ENCODE results near the gene CD40.

CD40 gene

GRCh38 chr20:46108435-46108841 is 9.7 kb upstream of the CD40 start:
- H3K36me3 Mint-ChIP-seq: no peaks in the 10 kb centered on the region
- H3K27me3 Mint-ChIP-seq: no peaks in the 10 kb centered on the region
- ATAC-seq (replicated peaks) (peak; percentile 92), DNase-seq (peak; percentile 70)
- peaks cover 41 to 59% of the 10 kb centered on the region in 2 donors for H3K4me1 Mint-ChIP-seq
- H3K4me3 Mint-ChIP-seq: peak overlapping the region; percentile 5 to 68
- H3K27ac Mint-ChIP-seq: peak overlapping the region; percentile 60
- no peaks in the 10 kb centered on the region for H3K9me3 Mint-ChIP-seq

GRCh38 chr20:46108976-46109375 is 9.1 kb upstream of the CD40 start:
- H3K4me3 Mint-ChIP-seq: peak overlapping the region; percentile 5 to 68
- DNase-seq (no peak), ATAC-seq (replicated peaks) (no peak)
- H3K27me3 Mint-ChIP-seq: no peaks in the 10 kb centered on the region
- H3K27ac Mint-ChIP-seq: peak overlapping the region; percentile 60
- H3K4me1 Mint-ChIP-seq: peaks cover 45 to 63% of the 10 kb centered on the region in 2 donors
- H3K9me3 Mint-ChIP-seq: no peaks in the 10 kb centered on the region
- no peaks in the 10 kb centered on the region for H3K36me3 Mint-ChIP-seq

- Mint-ChIP-seq H3K27me3 (no peaks in the 10 kb centered on the region), H3K4me1 (peaks cover 54 to 76% of the 10 kb centered on the region in 2 donors), H3K27ac (peak overlapping the region; percentile 73), H3K4me3 (peak overlapping the region; percentile 17 to 26), H3K9me3 (no peaks in the 10 kb centered on the region), H3K36me3 (no peaks in the 10 kb centered on the region)
- DNase-seq (peak; percentile 71), ATAC-seq (replicated peaks) (peak; percentile 76 to 79)
Observed at GRCh38 chr20:46111028-46111835, 6.9 kb upstream of the CD40 start.

GRCh38 chr20:46111836-46112212 is 6.3 kb upstream of the CD40 start:
- Mint-ChIP-seq H3K9me3 (no peaks in the 10 kb centered on the region), H3K27me3 (no peaks in the 10 kb centered on the region), H3K27ac (peak overlapping the region; percentile 73), H3K4me3 (peak overlapping the region in 1 of 2 donors; percentile 26), H3K36me3 (no peaks in the 10 kb centered on the region), H3K4me1 (peaks cover 54 to 74% of the 10 kb centered on the region in 2 donors)
- no peak for DNase-seq
- ATAC-seq (replicated peaks): no peak

- DNase-seq: no peak
- Mint-ChIP-seq H3K4me3 (no peak overlapping the region), H3K27ac (no peak overlapping the region), H3K4me1 (peaks cover 49 to 71% of the 10 kb centered on the region in 2 donors), H3K36me3 (no peaks in the 10 kb centered on the region), H3K27me3 (no peaks in the 10 kb centered on the region), H3K9me3 (no peaks in the 10 kb centered on the region)
- ATAC-seq (replicated peaks): no peak
Observed at GRCh38 chr20:46112430-46113112, 5.5 kb upstream of the CD40 start.

- H3K36me3 Mint-ChIP-seq: peaks cover under 1 to 1% of the 10 kb centered on the region in 2 donors
- no peak overlapping the region for H3K27ac Mint-ChIP-seq
- no peak overlapping the region for H3K4me3 Mint-ChIP-seq
- H3K27me3 Mint-ChIP-seq: no peaks in the 10 kb centered on the region
- H3K4me1 Mint-ChIP-seq: peaks cover 50 to 71% of the 10 kb centered on the region in 2 donors
- no peaks in the 10 kb centered on the region for H3K9me3 Mint-ChIP-seq
- DNase-seq (no peak), ATAC-seq (replicated peaks) (no peak)
Observed at GRCh38 chr20:46113113-46113470, 5.0 kb upstream of the CD40 start.

- no peaks in the 10 kb centered on the region for H3K9me3 Mint-ChIP-seq
- DNase-seq (no peak), ATAC-seq (replicated peaks) (no peak)
- H3K27ac Mint-ChIP-seq: no peak overlapping the region
- peaks cover 43 to 62% of the 10 kb centered on the region in 2 donors for H3K4me1 Mint-ChIP-seq
- H3K27me3 Mint-ChIP-seq: no peaks in the 10 kb centered on the region
- H3K36me3 Mint-ChIP-seq: peaks cover 10 to 14% of the 10 kb centered on the region in 2 donors
- no peak overlapping the region for H3K4me3 Mint-ChIP-seq
Observed at GRCh38 chr20:46114449-46114848, 3.7 kb upstream of the CD40 start.

- DNase-seq: peak; percentile 56
- H3K4me1 Mint-ChIP-seq: peaks cover 40 to 61% of the 10 kb centered on the region in 2 donors
- H3K27me3 Mint-ChIP-seq: no peaks in the 10 kb centered on the region
- peak overlapping the region; percentile 94 to 100 for H3K4me3 Mint-ChIP-seq
- H3K36me3 Mint-ChIP-seq: peaks cover 43 to 52% of the 10 kb centered on the region in 2 donors
- peak overlapping the region; percentile 100 for H3K27ac Mint-ChIP-seq
- H3K9me3 Mint-ChIP-seq: no peaks in the 10 kb centered on the region
- ATAC-seq (replicated peaks): peak; percentile 63 to 70
Observed at GRCh38 chr20:46118481-46119020, 437 bp downstream of the CD40 start.

GRCh38 chr20:46119028-46119546 is 973 bp downstream of the CD40 start:
- H3K27ac Mint-ChIP-seq: peak overlapping the region; percentile 100
- peaks cover 40 to 63% of the 10 kb centered on the region in 2 donors for H3K4me1 Mint-ChIP-seq
- no peaks in the 10 kb centered on the region for H3K9me3 Mint-ChIP-seq
- H3K27me3 Mint-ChIP-seq: no peaks in the 10 kb centered on the region
- DNase-seq (peak; percentile 74), ATAC-seq (replicated peaks) (peak; percentile 79)
- H3K4me3 Mint-ChIP-seq: peak overlapping the region; percentile 94 to 100
- H3K36me3 Mint-ChIP-seq: peaks cover 49 to 57% of the 10 kb centered on the region in 2 donors

- ATAC-seq (replicated peaks): no peak
- H3K36me3 Mint-ChIP-seq: peaks cover 53 to 62% of the 10 kb centered on the region in 2 donors
- no peaks in the 10 kb centered on the region for H3K27me3 Mint-ChIP-seq
- no peak for DNase-seq
- no peaks in the 10 kb centered on the region for H3K9me3 Mint-ChIP-seq
- H3K27ac Mint-ChIP-seq: peak overlapping the region; percentile 100
- peaks cover 42 to 68% of the 10 kb centered on the region in 2 donors for H3K4me1 Mint-ChIP-seq
- H3K4me3 Mint-ChIP-seq: peak overlapping the region; percentile 94 to 100
Observed at GRCh38 chr20:46119547-46119946, 1.4 kb downstream of the CD40 start.

GRCh38 chr20:46120136-46120535 is 2.0 kb downstream of the CD40 start:
- ATAC-seq (replicated peaks) (no peak), DNase-seq (no peak)
- Mint-ChIP-seq H3K4me1 (peaks cover 42 to 66% of the 10 kb centered on the region in 2 donors), H3K27ac (peak overlapping the region; percentile 100), H3K4me3 (peak overlapping the region; percentile 94 to 100), H3K9me3 (no peaks in the 10 kb centered on the region), H3K27me3 (no peaks in the 10 kb centered on the region), H3K36me3 (peaks cover 53 to 63% of the 10 kb centered on the region in 2 donors)

- Mint-ChIP-seq H3K4me1 (peaks cover 44 to 70% of the 10 kb centered on the region in 2 donors), H3K27me3 (no peaks in the 10 kb centered on the region), H3K4me3 (peak overlapping the region; percentile 94 to 100), H3K9me3 (no peaks in the 10 kb centered on the region), H3K36me3 (peaks cover 61 to 75% of the 10 kb centered on the region in 2 donors), H3K27ac (peak overlapping the region; percentile 72)
- DNase-seq (no peak), ATAC-seq (replicated peaks) (no peak)
Observed at GRCh38 chr20:46121184-46121930, 3.2 kb downstream of the CD40 start.

GRCh38 chr20:46122071-46122470 is 4.0 kb downstream of the CD40 start:
- DNase-seq (no peak), ATAC-seq (replicated peaks) (no peak)
- Mint-ChIP-seq H3K4me1 (peaks cover 48 to 75% of the 10 kb centered on the region in 2 donors), H3K27ac (peak overlapping the region; percentile 91), H3K9me3 (no peaks in the 10 kb centered on the region), H3K36me3 (peaks cover 66 to 80% of the 10 kb centered on the region in 2 donors), H3K27me3 (no peaks in the 10 kb centered on the region), H3K4me3 (peak overlapping the region; percentile 94 to 100)
